H4 (cell line): Measurements from ENCODE around the gene DIS3L. TPM values are rescaled to one million over a fixed set of nuclear protein-coding genes. Genes with fewer than 3 reads are reported as not detected.
"Not testable (repeated sequence)": the region's sequence is repeated elsewhere in the genome, so short reads cannot be mapped to it uniquely, and the experiment has no call there.

Experiments used
- DNase-seq: peaks from one replicate; pipeline ENCODE4 v3.0.0-alpha.2; 2015; ENCODE audit warnings: low spot score
- total RNA-seq: library from RNA; depleted of rRNA; stranded (reverse); fragments of >200 nt; shearing (Covaris generic); gene quantifications from 2 replicates; pipeline ENCODE4 v1.2.3, GENCODE V29; 2014

Gene DIS3L
- total RNA-seq, 1 experiment from 2014 or later = 21.3 TPM

GRCh38 chr15:66309828-66310227 lies 16.5 kb downstream of the DIS3L start:
- DNase-seq = no peak

GRCh38 chr15:66310786-66311185 lies 17.4 kb downstream of the DIS3L start:
- DNase-seq = no peak

GRCh38 chr15:66312144-66312543 lies 18.8 kb downstream of the DIS3L start:
- DNase-seq = no peak

- DNase-seq = no peak
These were observed 30.1 kb downstream of the DIS3L start for GRCh38 chr15:66323312-66323928.

GRCh38 chr15:66326051-66326450 lies 32.7 kb downstream of the DIS3L start:
- no peak for DNase-seq

- DNase-seq = no peak
These were observed 34.4 kb downstream of the DIS3L start for GRCh38 chr15:66327736-66328135.

- DNase-seq = no peak
These were observed 35.4 kb downstream of the DIS3L start for GRCh38 chr15:66328771-66329170.

- DNase-seq = not testable (repeated sequence)
These were observed 55.2 kb downstream of the DIS3L start for GRCh38 chr15:66348530-66348929.

- DNase-seq = no peak
These were observed 62.6 kb downstream of the DIS3L start for GRCh38 chr15:66356077-66356358.

GRCh38 chr15:66356359-66357236 lies 63.2 kb downstream of the DIS3L start, which contains the start of gene TIPIN:
TIPIN (minus strand) TSS chr15:66356685; CDS start chr15:66352947, 3,738 bp downstream.
- peak; percentile 89 for DNase-seq

GRCh38 chr15:66359740-66360139 lies 66.4 kb downstream of the DIS3L start:
- no peak for DNase-seq

- DNase-seq = not testable (repeated sequence)
These were observed 68.5 kb downstream of the DIS3L start for GRCh38 chr15:66361745-66362460.

GRCh38 chr15:66362776-66363175 lies 69.4 kb downstream of the DIS3L start:
- no peak for DNase-seq

- no peak for DNase-seq
These were observed 71.7 kb downstream of the DIS3L start for GRCh38 chr15:66364944-66365528.

- peak; percentile 32 for DNase-seq
These were observed 76.6 kb downstream of the DIS3L start for GRCh38 chr15:66369773-66370651.

- DNase-seq = no peak
These were observed 80.8 kb downstream of the DIS3L start for GRCh38 chr15:66374179-66374578.

- no peak for DNase-seq
These were observed 85.6 kb downstream of the DIS3L start for GRCh38 chr15:66378814-66379430.

- DNase-seq = not testable (repeated sequence)
These were observed 88.0 kb downstream of the DIS3L start for GRCh38 chr15:66381376-66381775.
